Ectodermal cell (in vitro differentiated cells): Measurements from ENCODE around the gene ARHGEF28.

ENCODE experiments used
- H3K27ac ChIP-seq: 2 replicates; pipeline ENCODE4 v1.7.0; 2013; ENCODE audit warnings: mild to moderate bottlenecking, low read depth, low read length; ENCODE audit not compliant: insufficient read depth, poor library complexity, severe bottlenecking
- H3K27me3 ChIP-seq: 2 replicates; pipeline ENCODE4 v1.7.0; 2013; ENCODE audit warnings: mild to moderate bottlenecking, low read length; ENCODE audit not compliant: insufficient read depth, control insufficient read depth, poor library complexity, severe bottlenecking
- H3K36me3 ChIP-seq: one replicate; pipeline ENCODE4 v1.7.0; 2013; ENCODE audit warnings: low read length; ENCODE audit not compliant: control insufficient read depth, insufficient read depth
- H3K4me1 ChIP-seq: one replicate; pipeline ENCODE4 v1.7.0; 2013; ENCODE audit warnings: low read length; ENCODE audit not compliant: control insufficient read depth, insufficient read depth
- H3K4me3 ChIP-seq: 2 replicates; pipeline ENCODE4 v1.7.0; 2013; ENCODE audit warnings: low read depth, low read length, control low read depth; ENCODE audit not compliant: insufficient read depth
- H3K9me3 ChIP-seq: 2 replicates; pipeline ENCODE4 v1.7.0; 2013; ENCODE audit warnings: mild to moderate bottlenecking, low read length, moderate library complexity; ENCODE audit not compliant: control insufficient read depth
- WGBS, 2 experiments: methylation state at CpG; one replicate each; pipeline ENCODE4 v1.1.7; 2013; ENCODE audit warnings: missing lambda C conversion rate in 2 of 2; 5-methylcytosine and 5-hydroxymethylcytosine counted together

The ARHGEF28 gene

DNA sequence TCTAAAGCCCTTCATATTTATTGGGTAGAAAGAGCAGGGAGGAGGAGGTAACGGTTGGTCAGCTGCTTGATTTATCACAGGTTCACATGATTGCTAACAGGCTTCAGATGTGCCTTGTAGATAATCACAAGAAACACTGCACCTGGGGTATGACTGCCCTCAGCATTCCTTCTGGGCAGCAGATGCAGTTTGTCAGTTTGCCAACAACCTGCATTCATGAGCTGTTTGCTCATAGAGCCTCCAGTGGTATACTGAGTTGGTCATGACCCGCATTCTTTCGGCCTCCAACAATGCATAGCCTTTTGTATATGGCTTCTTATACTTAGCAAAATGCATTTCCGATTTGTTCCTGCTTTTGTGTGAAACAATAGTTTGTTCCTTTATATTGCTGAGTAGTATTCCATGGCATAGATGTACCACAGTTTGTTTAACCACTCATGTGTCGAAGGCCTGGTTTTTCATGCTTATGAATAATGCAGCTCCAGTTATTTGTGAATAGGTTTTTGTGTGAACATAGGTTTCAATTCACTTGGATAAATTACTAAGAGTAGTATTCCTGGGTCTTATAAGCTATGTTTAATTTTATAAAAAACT, 83.6 kb downstream of the ARHGEF28 start:
- 91 to 92% methylated on average over 5 of the region's 5 CpGs for WGBS, 2 experiments
- H3K4me3 ChIP-seq: no peak overlapping the region
- no peaks in the 10 kb centered on the region for H3K9me3 ChIP-seq
- no peaks in the 10 kb centered on the region for H3K36me3 ChIP-seq
- H3K27ac ChIP-seq: no peak overlapping the region
- H3K4me1 ChIP-seq: no peaks in the 10 kb centered on the region
- no peaks in the 10 kb centered on the region for H3K27me3 ChIP-seq

DNA sequence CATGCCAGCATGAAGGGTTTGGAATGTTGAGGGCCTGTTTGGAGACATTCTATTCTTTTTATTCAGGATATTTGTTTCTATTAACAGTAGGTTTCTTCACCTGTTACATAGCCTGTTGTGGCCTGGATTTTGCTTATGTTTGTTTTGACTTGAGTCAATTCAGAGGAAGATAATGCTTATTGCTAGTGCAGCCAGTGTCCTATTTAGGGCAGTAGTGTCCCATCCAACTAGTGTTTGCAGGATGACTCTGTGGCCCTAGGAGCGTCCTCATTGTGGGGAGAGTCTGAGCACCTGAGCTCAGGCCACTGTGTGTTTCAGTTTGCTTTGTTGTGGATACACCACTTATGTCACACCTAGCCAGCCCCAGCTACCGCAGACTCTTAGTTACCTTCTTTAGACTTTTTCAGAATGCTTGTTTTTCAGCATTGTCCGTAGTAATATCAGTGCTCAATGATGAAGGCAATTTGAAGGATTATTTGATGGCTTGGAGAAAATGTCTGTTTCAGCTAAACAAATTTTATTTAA, 90.3 kb downstream of the ARHGEF28 start:
- Histone ChIP-seq H3K9me3 (no peaks in the 10 kb centered on the region), H3K36me3 (no peaks in the 10 kb centered on the region), H3K4me1 (no peaks in the 10 kb centered on the region), H3K4me3 (no peak overlapping the region), H3K27ac (no peak overlapping the region), H3K27me3 (no peaks in the 10 kb centered on the region)
- 89 to 93% methylated on average over 3 of the region's 3 CpGs for WGBS, 2 experiments

DNA sequence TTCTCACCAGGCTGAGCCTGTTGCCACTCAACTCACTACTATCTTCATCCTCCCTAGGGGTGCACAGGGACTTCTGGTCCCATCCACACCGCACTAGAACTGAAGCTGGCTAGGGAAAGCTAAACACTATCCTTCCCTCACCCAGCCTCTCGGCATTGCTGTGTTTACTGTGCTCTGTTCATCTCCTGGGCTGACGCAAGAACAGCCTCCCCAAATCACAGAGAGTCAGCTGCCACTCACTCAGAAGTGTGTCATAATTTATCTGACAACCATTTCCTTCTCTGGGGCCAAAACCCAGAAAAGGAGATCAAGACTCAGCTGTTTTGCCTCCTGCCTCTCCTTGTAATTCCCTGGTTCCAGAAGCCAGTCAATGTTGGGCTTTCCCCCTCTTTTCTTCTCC, 92.8 kb downstream of the ARHGEF28 start:
- Histone ChIP-seq H3K36me3 (no peaks in the 10 kb centered on the region), H3K9me3 (no peaks in the 10 kb centered on the region), H3K4me1 (no peaks in the 10 kb centered on the region), H3K27ac (no peak overlapping the region), H3K27me3 (no peaks in the 10 kb centered on the region), H3K4me3 (no peak overlapping the region)
- 87 to 95% methylated on average over 3 of the region's 3 CpGs for WGBS, 2 experiments

DNA sequence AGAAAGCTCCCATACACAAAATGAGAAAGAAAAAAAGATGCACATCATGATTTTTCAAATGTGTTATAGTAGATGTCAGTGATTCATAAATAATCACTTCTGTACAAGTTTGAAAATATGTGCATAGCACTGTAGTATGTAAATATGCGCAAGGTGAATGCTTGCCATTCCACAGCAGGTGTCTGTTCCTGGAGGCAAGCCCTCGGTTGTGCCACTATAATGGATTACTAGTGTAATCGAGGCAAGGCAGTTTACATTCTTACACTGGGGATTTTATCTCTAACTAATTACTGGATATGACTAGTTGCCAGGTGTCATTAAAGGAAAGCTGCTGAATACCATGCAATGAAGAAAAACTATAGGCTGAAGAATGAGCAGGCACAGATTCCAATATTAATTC, 93.6 kb downstream of the ARHGEF28 start:
- Histone ChIP-seq H3K9me3 (no peaks in the 10 kb centered on the region), H3K4me3 (no peak overlapping the region), H3K36me3 (no peaks in the 10 kb centered on the region), H3K4me1 (no peaks in the 10 kb centered on the region), H3K27ac (no peak overlapping the region), H3K27me3 (no peaks in the 10 kb centered on the region)
- WGBS, 2 experiments: 90 to 93% methylated on average over 3 of the region's 3 CpGs

DNA sequence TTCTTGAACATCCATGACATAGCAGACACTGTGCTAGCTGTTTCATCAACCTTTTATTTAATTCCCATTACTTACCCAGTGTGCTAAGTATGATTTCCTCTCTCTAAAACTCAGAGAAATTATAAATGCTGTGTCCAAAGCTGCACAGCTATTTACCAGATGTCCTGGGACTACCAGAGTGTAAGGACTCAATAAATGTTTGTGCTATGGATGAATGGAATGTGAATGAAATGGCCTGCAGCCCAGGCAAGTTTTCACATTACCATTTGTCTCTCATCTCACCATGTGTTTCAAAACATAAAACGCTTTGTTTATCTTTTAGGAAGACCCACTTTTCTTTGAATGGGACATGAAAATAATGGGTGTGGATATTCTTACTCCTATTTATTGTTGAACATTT, 96.2 kb downstream of the ARHGEF28 start:
- no peaks in the 10 kb centered on the region for H3K36me3 ChIP-seq
- H3K27me3 ChIP-seq: no peaks in the 10 kb centered on the region
- H3K27ac ChIP-seq: no peak overlapping the region
- H3K4me3 ChIP-seq: no peak overlapping the region
- H3K4me1 ChIP-seq: no peaks in the 10 kb centered on the region
- no peaks in the 10 kb centered on the region for H3K9me3 ChIP-seq
- 100% methylated on average over 1 of the region's 1 CpG; no CpG with 5 or more reads in 1 of the 2 experiments for WGBS, 2 experiments

DNA sequence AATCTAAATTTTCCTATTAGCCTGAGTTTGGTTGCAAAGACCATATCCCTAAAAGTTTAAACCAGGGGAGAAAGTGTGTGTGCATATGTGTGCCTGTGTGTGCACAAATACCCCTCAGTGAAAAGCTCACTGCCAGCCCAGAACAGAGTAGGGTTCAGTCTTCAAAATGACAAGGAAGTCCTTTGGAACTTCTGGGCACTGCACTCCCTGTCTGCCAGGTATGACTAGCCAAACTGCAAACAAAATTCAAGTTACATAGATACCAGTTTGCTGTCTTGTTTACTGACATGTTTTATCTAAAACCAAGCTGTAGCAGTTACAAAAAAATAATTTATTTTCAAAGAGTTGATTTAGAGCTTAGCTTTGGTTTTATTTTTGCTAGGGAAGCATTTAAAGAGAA, 100.1 kb downstream of the ARHGEF28 start:
- Histone ChIP-seq H3K9me3 (no peaks in the 10 kb centered on the region), H3K27ac (no peak overlapping the region), H3K36me3 (no peaks in the 10 kb centered on the region), H3K4me3 (no peak overlapping the region), H3K27me3 (no peaks in the 10 kb centered on the region), H3K4me1 (no peaks in the 10 kb centered on the region)

DNA sequence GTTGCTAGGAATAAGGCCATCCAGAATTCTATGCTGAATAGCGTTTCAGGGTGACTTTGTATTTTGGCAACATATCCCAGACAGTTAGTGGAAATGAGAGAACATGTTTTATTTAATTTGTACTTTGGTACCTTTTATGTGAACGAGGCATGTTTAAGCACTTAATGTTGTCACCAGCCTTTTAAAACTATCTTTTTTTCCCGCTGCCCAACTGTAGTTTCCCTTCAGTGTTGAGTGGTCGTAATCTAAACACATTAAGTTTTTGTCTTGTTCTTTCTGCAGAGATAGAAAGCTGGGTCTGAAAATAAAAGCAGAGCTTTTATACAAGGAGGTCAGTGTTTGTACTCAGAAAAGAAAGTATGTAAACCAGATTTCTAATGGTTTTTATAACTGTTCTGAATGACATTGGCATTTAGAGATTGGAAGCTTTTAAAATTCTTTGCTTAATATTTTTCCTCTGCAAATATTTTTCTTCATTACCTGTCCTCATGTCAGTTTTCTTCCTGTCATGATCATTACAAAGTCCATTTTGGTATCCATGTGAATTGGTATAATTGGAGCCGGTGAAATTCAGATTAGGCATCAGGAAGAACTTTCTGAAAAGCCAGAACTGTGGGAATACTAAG, 100.7 kb downstream of the ARHGEF28 start:
- H3K4me3 ChIP-seq: no peak overlapping the region
- 94 to 95% methylated on average over 5 of the region's 5 CpGs for WGBS, 2 experiments
- no peak overlapping the region for H3K27ac ChIP-seq
- no peaks in the 10 kb centered on the region for H3K36me3 ChIP-seq
- no peaks in the 10 kb centered on the region for H3K4me1 ChIP-seq
- no peaks in the 10 kb centered on the region for H3K27me3 ChIP-seq
- no peaks in the 10 kb centered on the region for H3K9me3 ChIP-seq

DNA sequence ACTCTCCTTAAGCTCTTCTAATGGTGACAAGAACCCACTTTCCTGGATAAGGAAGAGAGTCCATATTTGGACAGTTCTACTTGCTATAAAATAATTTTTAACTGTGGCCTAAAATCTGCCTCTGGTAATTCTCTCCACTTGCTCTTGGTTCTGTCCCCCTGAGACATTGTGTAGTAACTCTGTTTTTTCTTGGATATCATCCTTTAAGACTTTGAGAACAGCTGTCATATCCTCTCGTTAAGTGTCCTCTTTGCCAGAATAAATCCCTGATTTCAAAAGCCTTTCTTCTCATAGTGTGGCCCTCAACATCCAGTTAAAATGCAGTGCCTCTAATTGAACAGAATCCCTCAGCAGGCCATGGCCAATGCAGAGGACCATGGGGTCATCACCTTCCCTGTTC, 101.5 kb downstream of the ARHGEF28 start:
- H3K27ac ChIP-seq: no peak overlapping the region
- H3K4me3 ChIP-seq: no peak overlapping the region
- 92 to 95% methylated on average over 1 of the region's 1 CpG for WGBS, 2 experiments
- H3K4me1 ChIP-seq: no peaks in the 10 kb centered on the region
- no peaks in the 10 kb centered on the region for H3K27me3 ChIP-seq
- no peaks in the 10 kb centered on the region for H3K9me3 ChIP-seq
- no peaks in the 10 kb centered on the region for H3K36me3 ChIP-seq

DNA sequence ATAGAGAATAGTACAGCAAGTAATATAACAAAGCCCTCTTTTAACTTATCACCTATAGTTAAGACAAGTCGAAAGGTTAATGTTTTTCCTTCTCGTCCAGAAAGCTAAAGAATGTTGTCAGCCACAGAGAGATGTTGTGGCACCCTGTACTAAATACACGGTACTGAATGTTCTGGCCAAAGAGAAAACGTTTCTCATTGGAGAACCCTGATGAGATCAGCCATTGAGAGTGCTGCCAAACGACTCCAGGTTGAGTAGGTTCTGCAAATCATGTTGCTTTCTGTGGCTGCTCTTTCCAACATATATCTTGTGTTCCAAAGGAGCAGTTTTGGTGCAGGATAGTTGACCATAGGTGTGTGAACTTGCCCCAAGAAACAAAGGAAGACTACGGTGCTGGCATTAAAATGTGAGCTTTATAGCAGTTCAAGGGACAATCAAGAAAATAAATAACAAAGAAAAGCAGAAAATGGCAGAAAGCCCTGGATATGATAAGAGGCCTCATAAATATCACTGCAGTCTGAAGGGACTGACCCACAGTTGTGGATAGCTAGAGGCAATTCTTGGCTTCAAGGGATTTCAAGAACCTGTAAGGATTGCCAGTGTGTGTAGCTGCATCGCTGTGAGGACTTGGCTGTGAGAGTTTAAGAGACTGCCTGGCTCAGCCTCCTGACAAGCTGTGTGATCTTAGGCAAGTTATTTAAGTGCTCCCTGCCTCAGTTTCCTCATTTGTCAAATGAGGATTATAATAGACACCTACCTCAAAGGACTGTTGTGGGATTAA, 102.7 kb downstream of the ARHGEF28 start:
- no peak overlapping the region for H3K27ac ChIP-seq
- H3K4me1 ChIP-seq: no peaks in the 10 kb centered on the region
- no peaks in the 10 kb centered on the region for H3K27me3 ChIP-seq
- no peaks in the 10 kb centered on the region for H3K9me3 ChIP-seq
- 93% methylated on average over 7 of the region's 7 CpGs for WGBS, 2 experiments
- no peak overlapping the region for H3K4me3 ChIP-seq
- H3K36me3 ChIP-seq: no peaks in the 10 kb centered on the region

DNA sequence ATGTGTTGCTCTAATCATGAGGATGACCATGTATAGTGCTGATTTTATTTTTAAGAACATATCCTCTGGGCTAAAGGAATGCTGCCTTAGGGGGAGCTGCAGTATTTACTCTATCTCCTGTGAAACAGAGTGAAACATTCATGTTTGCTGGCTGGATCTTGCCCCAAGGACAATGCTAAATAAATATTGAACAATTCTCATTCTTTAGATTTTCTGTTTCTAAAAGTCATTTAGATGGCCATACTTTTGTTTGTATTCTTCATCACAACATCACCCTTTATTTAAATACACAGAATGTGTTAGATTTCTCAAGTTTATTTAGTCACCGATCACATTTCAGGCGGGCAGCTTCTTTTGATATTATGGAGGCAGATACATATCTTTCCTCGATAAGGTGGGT, 103.3 kb downstream of the ARHGEF28 start:
- WGBS, 2 experiments: 93 to 96% methylated on average over 3 of the region's 3 CpGs
- no peak overlapping the region for H3K27ac ChIP-seq
- no peaks in the 10 kb centered on the region for H3K36me3 ChIP-seq
- H3K4me1 ChIP-seq: no peaks in the 10 kb centered on the region
- H3K4me3 ChIP-seq: no peak overlapping the region
- no peaks in the 10 kb centered on the region for H3K9me3 ChIP-seq
- no peaks in the 10 kb centered on the region for H3K27me3 ChIP-seq
